Left lobe of liver (tissue), 2 donors: ENCODE data around the gene SLC10A7. TPM values are rescaled to one million over a fixed set of nuclear protein-coding genes. Genes with fewer than 3 reads are reported as not detected.

Experiments
- ATAC-seq: fragments of 200-7000 bp; cut with Tn5 transposase; one replicate; pipeline ENCODE4 v1.9.1; 2020; ENCODE audit warnings: mild to moderate bottlenecking, moderate library complexity
- DNase-seq: peaks from one replicate; pipeline ENCODE4 v3.0.0-alpha.2; 2020; ENCODE audit warnings: low spot score
- total RNA-seq: library from RNA; stranded (reverse); gene quantifications from one replicate; pipeline ENCODE4 v1.2.1, GENCODE V29; 2021
- donor health status: DM: no; HTN: no; CAD: no; lungs with moderate emphysema.
- donor health status: DM: no; HTN: yes; CAD: no.

SLC10A7 gene
- total RNA-seq, 1 donor from 2014 or later: 8.6 TPM

DNA sequence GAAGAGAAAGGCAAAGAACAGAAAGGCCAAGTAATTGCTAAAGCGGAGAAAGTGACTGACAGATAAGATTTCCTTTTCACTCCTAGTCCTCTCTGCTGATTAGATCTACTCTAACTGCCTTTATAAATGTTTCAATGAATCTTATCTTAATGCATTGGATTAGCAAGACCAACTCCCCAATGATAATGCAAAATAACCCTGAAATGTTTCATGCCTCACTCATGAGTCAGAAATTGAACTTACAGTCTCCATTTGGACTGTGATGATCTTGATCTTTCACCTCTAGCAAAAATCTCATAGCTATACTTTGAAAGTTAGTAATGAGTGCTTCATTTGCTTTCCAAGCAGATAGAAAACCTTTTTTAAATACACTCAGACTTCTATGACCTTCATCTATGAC is 26.5 kb downstream of the SLC10A7 start:
- ATAC-seq (no peak), DNase-seq (no peak)

- no peak for DNase-seq
- ATAC-seq: no peak
These were observed 27.6 kb downstream of the SLC10A7 start for GRCh38 chr4:146494143-146494542.

GRCh38 chr4:146490106-146490505 is 31.6 kb downstream of the SLC10A7 start:
- ATAC-seq: no peak
- DNase-seq: no peak

GRCh38 chr4:146488495-146489174 is 33.1 kb downstream of the SLC10A7 start:
- DNase-seq (no peak), ATAC-seq (no peak)

- ATAC-seq (no peak), DNase-seq (no peak)
These were observed 35.2 kb downstream of the SLC10A7 start for GRCh38 chr4:146486565-146486964.

- DNase-seq (no peak), ATAC-seq (no peak)
These were observed 35.8 kb downstream of the SLC10A7 start for GRCh38 chr4:146485968-146486367.

GRCh38 chr4:146482788-146483187 is 39.0 kb downstream of the SLC10A7 start:
- no peak for ATAC-seq
- DNase-seq: no peak

DNA sequence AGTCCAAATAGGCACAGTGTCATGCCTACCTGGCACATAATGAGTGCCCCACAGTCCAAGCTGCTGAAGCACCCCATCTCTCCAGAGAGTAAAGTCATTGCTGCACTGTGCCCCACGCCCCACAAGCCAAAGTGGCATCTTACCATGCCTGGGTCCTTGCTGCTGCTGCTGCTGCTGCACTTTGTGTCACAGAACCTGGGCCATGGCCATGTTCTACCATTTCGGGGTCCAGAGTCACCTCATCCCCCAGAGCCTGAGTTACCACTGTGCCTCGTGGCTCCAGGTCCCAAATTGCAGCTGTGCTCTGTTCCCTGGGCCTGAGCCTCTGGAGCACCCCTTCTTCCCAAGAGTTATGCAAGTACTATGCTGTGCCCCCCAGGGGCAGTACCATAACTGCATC is 40.5 kb downstream of the SLC10A7 start:
- no peak for ATAC-seq
- DNase-seq: no peak

- no peak for ATAC-seq
- DNase-seq: no peak
These were observed 43.7 kb downstream of the SLC10A7 start for GRCh38 chr4:146478009-146478408.

DNA sequence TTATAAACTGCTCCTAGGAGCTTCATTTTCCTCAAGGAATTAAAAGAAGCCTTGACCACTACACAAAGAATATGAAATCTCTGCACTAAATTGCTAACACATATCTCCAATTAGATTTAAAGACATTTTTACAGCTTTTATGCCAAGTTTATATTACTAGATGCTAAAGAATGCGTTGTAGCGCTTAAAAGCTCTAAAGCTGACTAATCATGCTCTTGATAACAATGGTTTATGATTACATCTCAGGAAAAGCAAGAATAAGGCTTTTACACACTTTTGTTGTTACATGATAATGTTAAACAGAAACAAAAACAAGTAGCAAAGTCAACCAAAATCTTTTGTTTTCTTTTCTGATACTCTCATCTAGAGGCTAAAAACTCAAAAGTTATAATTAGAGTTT is 44.7 kb downstream of the SLC10A7 start:
- no peak for DNase-seq
- ATAC-seq: no peak

- DNase-seq (no peak), ATAC-seq (no peak)
These were observed 49.3 kb downstream of the SLC10A7 start for GRCh38 chr4:146472404-146472803.

DNA sequence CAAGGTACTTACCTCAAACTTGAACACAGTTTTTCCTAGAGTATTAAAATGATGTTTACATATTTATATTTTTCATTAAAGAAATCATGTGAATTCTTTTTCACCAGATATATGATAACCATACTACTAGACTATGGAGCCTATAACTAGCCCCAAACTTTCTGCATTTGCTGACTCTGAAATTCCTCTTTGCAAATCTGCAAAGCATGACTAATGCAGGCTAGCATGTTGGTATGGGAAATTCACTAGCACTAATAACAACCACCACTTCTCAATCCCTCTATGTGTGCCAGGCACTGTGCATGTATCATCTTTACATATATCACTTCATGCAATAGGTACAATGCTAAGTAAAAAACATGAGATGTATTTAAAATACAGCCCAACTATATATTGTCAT is 51.1 kb downstream of the SLC10A7 start:
- ATAC-seq (no peak), DNase-seq (no peak)

- DNase-seq (no peak), ATAC-seq (no peak)
These were observed 52.7 kb downstream of the SLC10A7 start for GRCh38 chr4:146469022-146469421.

DNA sequence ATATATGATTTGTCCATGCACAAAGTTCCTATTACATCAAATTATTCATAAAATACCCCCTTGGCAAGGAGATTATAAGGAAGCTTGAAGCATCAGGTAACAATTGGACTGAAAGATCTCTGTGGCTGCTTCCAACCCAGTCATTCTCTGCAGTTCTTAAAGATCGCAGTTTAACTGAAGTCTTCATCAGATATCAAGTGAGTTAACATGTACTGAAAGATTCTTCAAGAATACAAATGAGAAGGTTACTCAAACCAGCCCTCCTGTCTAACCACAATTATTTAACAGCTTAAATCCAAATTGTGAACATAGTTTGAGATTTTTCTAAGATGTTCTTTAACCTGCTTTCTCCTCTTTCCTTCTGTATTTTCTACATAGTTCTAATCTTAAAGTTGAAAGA is 56.1 kb downstream of the SLC10A7 start:
- ATAC-seq (no peak), DNase-seq (no peak)

GRCh38 chr4:146462251-146462650 is 59.5 kb downstream of the SLC10A7 start:
- ATAC-seq: no peak
- DNase-seq: no peak

GRCh38 chr4:146458594-146458993 is 63.1 kb downstream of the SLC10A7 start:
- ATAC-seq (no peak), DNase-seq (no peak)

DNA sequence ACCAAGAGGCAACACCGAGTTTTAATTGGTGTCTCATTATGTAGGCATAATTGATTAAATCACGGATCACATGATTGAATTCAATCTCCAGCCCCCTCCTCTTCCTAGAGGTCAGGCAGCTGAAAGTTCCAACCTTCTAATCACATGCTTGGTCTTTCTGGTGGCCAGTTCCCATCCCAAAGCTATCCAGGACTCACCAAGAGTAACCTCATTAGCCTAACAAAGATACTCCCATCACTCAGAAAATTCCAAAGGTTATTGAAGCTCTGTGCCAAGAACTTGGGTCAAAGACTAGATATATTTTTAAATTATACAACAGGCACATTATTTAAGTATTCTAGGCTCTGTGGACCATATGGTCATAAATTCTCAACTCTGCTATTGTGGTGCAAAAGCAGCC is 65.1 kb downstream of the SLC10A7 start:
- DNase-seq (no peak), ATAC-seq (peak; percentile 59)

DNA sequence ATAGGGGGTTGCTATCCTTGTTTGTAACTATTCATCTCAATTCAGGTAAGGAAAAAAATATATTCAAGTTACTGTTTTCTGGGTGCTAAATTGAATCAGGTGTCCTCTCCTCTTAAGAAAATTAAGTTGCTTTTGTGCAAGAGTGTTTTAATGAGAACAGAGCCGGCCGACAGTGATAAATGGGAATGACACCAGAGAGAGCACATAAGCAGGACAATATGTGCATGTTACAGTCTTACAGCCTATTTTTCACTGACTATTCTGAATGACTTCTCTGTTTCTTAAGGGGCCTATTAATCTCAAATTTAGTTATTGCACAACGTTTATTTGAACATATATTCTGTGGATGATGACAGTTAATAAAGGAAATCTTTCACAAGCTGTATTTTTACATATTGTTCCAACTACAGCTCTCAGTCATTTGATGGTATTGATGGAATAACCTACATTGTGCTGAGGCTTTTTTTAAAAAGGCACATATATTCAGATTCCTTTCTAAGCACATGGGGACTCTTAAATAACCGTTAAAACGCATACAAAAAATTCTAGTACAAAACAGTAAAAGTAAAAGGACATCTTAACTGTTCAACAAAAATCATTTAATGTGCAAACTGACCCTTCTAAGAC is 68.4 kb downstream of the SLC10A7 start:
- no peak for ATAC-seq
- no peak for DNase-seq

DNA sequence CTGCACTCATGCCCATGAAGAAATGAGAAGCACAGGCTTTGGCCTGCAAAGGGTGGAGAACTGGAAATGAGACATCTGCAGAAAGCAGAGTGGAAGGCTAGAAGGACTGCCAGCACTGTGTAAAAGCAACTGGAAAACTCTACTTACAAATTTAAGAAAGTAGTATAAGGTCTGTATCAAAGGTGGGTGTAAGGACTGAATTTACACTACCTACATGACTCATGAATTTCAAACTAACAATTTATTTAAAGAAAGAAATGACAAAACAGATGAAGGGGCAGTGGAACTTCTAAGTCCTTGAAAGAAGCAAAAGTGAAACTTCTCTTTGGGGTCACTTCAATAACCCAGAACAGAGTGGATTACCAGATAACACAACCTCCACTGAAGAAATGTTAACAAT is 71.2 kb downstream of the SLC10A7 start:
- DNase-seq (no peak), ATAC-seq (no peak)

DNA sequence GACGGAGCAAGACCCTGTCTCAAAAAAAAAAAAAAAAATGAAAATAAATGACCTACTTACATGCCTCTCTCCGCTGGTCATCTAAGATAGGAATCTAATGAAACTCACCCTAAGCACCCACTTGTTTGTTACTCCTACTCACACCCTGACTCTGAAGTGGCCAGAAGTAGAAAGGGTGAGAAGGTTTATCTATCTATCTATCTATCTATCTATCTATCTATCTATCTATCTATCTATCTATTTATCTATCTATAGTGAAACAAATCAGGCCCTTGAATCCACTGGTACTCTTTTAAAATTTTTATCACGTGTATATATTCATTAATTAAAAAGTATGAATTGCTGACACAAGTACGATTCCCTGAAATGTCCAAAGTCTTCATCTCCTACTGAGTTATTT is 75.2 kb downstream of the SLC10A7 start:
- ATAC-seq (no peak), DNase-seq (no peak)

DNA sequence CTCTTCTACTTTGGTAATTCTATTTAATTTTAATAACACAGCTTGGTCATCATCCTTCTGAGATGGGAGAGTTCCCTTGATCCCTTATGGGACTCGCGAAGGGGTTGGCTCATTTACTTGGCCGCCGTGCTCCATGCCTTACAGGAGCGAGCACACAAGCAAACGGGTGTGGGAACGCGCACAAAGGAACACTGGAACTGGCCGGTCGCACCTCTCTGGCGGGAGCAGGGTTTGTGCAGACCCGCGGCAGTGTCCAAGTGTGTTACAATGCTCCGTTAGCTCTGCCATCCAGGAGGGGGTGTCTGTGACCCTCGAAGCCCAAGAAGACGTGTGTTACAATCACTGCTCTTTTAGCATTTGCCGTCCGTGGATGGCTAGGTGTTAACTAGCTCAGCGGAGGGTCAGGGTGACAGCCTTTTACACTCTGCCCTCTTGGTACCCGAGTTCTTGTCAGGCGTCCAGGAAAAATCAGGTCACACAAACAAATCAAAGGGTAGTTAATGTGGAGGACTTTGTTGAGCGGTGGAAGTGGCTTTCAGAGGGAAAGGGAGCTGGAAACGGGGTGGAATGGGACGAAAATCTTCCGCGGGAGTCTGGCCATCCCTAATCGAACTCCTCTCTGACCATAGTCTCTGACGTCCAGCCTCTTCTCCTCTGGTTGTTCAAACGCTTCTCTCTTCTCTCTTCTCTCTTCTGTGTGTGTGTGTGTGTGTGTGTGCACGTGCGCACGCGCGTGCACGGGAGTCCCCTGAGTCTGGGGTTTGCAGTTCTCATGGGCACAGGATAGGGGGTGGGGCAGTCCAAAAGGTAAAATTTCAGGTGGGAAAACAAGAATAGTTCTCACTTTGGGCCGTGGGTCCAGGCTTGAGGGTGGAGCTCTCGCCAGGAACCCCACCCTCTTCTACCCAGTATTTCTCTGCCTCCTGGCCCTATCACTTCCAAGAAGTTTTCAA is 76.3 kb downstream of the SLC10A7 start:
- ATAC-seq: peak; percentile 94
- DNase-seq: peak; percentile 86

- DNase-seq (no peak), ATAC-seq (no peak)
These were observed 78.2 kb downstream of the SLC10A7 start for GRCh38 chr4:146443525-146443924.
